CD4-positive, alpha-beta T cell treated with Interleukin-4 for 1 hour (primary cell): ENCODE measurements around the gene ACO2.
"Not testable (repeated sequence)": the region's sequence is repeated elsewhere in the genome, so short reads cannot be mapped to it uniquely, and the experiment has no call there.

ENCODE experiments used
- DNase-seq, 2 donors: peaks; one replicate each; pipeline ENCODE4 v3.0.0-alpha.2; 2020 to 2022

The ACO2 gene

GRCh38 chr22:41543854-41544670, 75.1 kb downstream of the ACO2 start, which contains the start of gene POLR3H:
POLR3H (minus strand) TSS chr22:41544470; CDS start chr22:41544101, 369 bp downstream.
- peak; percentile 97 to 98 for DNase-seq

DNA sequence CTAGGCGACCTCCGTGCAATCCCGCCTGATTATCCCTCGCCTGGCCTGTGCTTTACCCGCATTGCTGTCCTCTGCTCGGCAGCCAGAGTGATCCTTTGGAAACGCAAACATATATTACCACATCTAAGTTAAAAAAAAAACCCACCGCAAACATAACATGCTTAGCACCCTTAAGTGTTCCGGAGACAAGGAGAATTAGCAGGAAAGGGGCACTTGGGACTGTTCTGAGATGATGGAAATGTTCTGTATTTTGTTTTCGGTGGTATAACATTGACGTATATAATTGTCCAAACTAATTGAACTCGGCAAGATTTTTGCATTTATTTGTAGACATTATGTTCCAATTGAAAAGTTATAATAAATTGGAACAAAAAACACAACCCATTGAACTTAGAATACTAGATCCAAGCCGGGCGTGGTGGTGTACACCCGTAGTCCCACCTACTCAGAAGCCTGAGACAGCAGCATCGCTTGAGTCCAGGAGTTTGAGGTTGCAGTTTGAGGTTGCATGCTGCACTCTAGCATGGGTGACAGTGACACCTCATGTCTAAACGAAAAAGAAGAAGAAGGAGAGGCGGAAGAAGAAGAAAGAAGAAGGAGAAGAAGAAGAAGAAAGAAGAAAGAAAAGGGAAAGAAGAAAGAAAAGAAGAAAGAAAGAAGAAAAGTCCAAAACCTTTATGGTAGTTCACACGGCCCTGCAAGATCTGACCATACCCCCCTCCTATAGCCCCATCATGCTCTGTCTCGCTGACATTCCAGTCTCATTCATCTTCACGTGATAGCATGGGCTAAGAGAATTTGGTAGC, 76.0 kb downstream of the ACO2 start:
- DNase-seq: no peak

DNA sequence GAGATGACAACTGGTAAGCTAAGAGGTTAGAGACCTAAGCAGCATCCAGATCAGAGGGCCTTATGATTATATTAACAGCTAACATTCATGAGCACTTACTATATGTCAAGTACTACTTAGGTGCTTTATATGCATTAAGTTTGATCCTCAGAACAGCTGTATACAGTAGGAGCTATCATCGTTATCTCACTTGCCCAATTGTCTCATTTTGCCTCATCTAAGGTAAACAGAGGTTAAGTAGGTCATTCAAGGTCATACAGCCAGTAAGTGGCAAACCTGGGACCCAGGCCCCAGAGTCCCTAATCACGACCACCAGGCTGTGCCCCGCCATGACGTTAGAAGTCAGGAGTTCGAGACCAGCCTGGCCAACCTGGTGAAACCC, 79.9 kb downstream of the ACO2 start:
- no peak for DNase-seq

GRCh38 chr22:41550952-41551491, 82.1 kb downstream of the ACO2 start:
- DNase-seq: no peak

DNA sequence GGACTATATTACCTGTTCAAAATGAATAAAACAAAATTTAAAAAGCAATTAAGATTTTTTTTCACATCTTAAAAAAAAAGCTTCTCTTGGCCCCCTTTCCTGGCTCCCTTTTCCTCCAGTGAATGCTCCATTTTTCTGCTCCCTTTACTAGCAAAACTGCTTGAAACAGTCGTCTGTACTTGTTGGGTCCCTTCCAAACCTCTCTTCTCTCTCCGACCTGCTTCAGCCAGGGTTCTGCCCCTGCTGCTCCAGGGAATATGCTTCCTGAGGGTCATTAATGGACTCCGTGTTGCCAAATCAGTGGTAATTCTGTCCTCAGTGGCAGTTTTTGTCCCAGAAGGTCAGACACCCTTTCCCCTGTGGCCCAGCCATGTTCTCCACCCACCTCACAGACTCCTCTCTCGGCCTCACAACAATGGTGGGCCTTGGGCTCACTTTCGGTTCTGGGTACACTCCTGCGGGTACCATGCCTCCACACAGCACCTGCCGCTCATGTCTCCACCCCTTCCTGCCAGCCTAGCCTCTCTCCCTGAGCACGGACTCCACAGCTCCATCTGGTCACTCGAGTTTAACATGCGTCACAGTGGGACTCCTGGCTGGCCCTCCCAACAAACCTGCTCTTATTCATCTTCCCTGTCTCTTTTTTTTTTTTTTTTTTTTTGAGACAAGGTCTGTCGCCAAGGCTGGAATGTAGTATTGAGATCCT, 83.1 kb downstream of the ACO2 start:
- DNase-seq: no peak

DNA sequence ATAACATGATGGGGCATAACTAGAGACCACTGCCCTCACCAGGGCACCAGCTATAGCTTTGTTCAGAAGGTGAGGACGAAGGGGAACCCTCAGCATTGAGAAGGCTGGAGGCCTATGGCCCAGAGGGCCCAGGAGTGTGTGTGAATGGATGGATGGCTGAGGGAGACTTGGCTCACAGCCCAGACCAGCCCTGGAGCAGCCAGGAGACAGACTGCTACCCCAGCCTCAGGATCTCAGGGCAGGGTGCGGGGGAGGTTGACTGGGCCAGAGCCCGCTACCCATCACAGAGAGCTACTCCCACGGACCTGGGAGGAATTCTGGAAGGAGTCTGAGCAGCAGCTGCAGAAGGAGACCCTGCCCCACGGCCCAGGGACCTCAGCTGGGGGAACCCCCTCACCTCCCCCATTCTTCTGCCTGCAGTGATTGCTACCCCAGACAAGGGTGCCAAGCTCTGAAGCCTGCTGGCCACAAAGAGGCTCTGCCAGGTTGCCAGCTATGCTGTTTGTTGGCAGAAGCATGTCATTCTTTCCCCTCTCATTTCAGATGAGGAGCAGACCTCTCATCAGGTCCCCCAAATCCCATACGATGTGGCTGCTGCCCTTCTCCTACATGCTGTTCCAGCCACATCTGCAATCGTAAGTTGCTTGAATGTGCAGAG, 86.5 kb downstream of the ACO2 start:
- DNase-seq: no peak

GRCh38 chr22:41556561-41556960, 87.6 kb downstream of the ACO2 start:
- no peak for DNase-seq

DNA sequence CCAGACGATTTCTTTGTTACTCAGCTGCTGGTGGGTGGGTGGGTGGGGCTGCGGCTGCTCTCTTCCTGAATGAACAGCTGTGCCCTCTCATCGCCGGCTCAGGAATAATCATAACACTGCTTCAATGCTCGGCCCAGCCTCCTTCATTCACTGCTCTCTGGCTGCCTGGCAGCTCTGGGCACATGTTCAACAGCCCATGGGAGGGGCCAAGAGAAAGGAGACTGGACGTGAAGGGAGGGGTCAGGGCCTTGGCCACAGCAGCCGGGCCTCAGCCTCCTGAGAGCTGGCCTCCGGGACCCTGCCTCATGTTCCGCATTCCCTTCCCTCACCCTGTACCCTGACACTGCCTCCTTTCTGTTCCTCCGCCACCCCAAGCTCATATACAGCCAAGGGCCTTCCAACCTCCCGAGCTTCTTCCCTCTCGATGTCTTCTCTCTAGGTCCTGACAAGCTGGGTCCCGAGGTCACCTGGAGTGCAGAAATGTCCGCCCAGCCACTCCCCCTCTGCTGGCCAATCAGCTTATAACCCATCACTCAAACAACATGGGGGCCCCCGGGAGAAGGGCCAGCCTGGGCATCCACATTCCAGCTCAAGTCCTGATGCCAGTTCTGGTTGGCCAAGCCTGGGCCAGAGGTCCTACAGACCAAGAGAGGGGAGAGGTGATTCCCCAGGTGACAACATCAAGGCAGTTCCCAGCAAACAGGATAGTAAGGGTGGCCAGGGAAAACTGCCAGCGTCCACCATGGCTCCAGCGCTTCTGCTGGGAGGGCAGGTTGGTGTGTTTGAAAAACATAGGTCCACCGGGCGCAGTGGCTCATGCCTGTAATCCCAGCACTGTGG, 88.7 kb downstream of the ACO2 start:
- no peak for DNase-seq

DNA sequence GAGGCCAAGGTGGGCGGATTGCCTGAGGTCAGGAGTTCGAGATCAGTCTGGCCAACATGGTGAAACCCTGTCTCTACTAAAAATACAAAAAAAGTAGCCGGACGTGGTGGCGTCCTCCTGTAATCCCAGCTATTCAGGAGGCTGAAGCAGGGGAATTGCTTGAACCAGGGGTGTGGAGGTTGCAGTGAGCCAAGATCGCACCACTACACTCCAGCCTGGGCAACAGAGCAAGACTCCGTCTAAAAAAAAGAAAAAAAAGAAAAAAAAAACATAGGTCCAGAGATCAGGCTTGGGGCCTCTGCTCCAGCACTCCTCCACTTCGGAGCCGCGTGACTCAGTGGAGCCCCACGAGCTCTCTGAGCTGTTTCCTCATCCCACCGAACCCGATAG, 89.3 kb downstream of the ACO2 start:
- DNase-seq: not testable (repeated sequence)

- DNase-seq: no peak
These were observed 91.2 kb downstream of the ACO2 start for GRCh38 chr22:41560095-41560471.

DNA sequence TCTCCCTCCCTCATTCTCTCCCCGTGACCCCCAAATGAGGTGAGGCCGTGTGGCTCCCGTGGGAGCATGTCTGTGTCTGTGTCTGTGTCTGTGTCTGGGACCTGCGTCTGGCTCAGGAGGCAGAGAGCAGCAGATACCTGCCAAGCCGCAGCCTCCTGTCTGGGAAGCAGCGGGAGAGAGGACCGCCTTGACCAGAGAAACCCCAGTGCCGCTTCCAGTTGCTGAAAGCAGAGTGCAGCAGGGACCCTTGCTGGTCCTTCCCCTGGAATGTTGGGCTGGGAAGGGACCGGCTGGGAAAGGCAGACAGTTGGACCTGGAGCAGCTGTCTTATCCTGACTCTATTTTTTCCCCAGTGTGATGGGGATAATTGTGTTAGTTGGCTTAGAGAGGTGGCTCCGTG, 92.4 kb downstream of the ACO2 start:
- DNase-seq: no peak

GRCh38 chr22:41561788-41562187, 92.9 kb downstream of the ACO2 start:
- no peak for DNase-seq

DNA sequence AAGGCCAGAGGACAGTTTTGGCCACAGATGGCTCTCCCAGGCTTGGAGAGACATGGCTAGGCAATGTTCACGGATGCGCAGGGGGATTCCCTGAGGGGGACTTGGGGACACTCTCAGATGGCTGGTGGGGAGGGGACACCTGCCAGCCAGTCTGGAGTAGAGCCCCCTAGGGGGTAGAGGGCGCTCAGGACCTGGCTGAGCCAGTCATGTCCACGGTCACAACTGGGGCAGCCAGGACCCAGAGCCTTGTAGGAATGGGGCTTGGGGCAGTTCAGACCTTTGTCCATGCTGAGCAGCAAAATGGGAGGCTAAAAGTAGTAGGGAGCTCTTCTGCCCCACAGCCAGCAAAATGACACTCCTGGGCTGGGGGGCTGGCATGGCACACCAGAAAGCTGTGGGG, 93.5 kb downstream of the ACO2 start:
- DNase-seq: no peak

DNA sequence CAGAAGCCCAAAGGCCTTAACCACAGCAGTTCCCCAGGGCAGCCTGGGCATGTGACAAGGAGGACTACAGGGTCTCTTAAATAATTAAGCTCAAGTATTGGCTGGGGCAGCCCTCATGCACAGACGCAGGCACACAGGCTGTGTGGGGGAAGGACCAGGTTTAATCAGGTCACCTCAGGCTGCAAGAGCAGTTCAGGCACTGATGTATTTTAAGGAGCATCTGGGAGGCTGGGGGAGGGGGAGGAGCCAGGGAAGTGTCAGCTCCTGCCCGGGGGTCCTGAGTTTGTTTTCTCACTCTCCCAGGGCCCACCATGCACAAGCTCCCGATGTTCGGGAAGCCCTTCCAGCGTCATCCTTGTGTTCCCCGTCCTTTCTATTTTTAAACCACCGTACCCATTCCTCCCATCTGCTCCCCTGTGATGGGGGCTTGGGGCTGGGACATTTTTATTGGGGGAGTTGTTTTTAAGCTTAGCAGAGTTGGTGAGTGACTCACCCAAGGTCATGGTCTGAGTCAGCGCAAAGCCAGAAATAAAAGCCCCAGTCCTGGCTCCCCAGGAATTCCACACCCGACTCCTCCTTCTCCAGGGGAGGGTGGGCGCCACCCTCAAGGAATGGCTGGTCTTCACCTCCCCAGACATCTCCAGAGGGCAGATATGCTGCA, 94.3 kb downstream of the ACO2 start:
- DNase-seq: no peak

GRCh38 chr22:41564563-41564962, 95.6 kb downstream of the ACO2 start:
- no peak for DNase-seq

DNA sequence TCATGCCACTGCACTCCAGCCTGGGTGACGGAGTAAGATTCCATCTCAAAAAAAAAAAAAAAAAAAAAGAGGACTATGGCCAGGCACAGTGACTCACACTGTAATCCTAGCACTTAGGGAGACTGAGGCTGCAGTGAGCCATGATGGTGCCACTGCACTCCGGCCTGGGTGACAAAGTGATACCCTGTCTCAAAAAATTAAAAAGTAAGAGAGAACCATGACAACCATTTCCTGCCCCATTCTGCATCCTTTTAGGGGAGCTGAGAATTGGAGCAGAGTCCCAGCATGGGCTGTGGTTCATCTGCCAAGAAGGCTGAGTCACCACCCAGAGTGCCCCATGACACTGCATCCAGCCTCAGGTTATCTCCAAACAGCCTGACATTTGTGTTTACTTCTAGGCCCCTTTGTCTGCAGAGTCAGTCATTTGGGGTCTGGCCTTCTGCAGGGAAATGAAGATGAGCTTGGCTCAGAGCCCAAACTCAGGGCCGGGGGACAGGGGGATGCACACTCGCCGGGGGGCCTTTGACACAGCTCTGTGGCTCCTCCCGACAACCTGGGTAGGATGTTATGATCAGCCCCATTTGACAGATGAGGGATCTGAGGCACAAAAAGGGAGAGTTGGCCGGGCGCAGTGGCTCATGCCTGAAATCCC, 96.6 kb downstream of the ACO2 start:
- DNase-seq: no peak

GRCh38 chr22:41567512-41567768, 98.5 kb downstream of the ACO2 start:
- DNase-seq: no peak

- DNase-seq: no peak
These were observed 99.9 kb downstream of the ACO2 start for GRCh38 chr22:41568811-41569210.

DNA sequence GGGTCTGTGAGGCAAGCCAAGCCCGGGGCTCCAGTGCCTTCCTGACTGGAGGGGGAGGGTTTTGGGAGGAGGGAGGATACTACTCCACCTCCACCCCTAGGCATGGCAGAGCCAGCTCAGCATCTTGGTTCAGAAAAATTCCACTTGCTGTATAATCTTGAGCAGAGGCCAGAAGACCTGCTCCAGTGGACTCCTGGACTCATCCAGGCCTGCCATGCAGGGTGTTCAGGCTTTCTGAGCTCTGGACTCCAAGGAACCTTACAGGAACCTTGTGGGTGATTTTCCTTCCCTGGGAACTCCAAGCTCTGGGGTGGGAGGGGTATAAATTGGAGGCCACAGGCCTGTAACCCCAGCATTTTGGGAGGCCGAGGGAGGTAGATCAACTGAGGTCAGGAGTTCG, 101.3 kb downstream of the ACO2 start:
- DNase-seq: no peak

GRCh38 chr22:41571786-41572185, 102.9 kb downstream of the ACO2 start:
- no peak for DNase-seq

DNA sequence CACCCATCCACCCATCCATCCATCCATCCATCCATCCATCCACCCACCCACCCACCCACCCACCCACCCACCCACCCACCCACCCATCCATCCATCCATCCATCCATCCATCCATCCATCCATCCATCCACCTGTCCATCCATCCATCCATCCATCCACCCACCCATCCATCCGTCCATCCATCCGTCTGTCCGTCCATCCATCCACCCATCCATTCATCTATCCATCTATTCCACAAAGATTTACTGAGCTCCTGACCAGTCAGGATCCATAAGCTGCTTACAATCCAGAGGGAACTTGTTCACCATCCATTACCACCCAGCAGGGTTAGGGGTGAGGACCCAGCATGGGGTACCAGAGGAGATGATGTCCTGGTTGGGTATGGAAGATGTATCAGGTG, 103.4 kb downstream of the ACO2 start:
- not testable (repeated sequence) for DNase-seq
